T-helper 1 cell (primary cell): ENCODE measurements around the gene ELAPOR1.
A peak's percentile ranks its signal among the peaks of the same experiment; 100 is the strongest.
"Not testable (repeated sequence)": the region's sequence is repeated elsewhere in the genome, so short reads cannot be mapped to it uniquely, and the experiment has no call there.

ENCODE experiments used
- DNase-seq, 5 donors: peaks; one replicate each; pipeline ENCODE4 v3.0.0-alpha.2; 2012 to 2020

ELAPOR1 gene

GRCh38 chr1:109137958-109138357 lies 24.0 kb downstream of the ELAPOR1 start:
- no peak for DNase-seq

GRCh38 chr1:109138358-109138757 lies 24.4 kb downstream of the ELAPOR1 start:
- DNase-seq = no peak

- no peak for DNase-seq
These were observed 26.5 kb downstream of the ELAPOR1 start for GRCh38 chr1:109140392-109140791.

GRCh38 chr1:109142260-109142659 lies 28.3 kb downstream of the ELAPOR1 start:
- DNase-seq = no peak

- not testable (repeated sequence) for DNase-seq
These were observed 28.8 kb downstream of the ELAPOR1 start for GRCh38 chr1:109142725-109143124.

- DNase-seq = no peak
These were observed 35.2 kb downstream of the ELAPOR1 start for GRCh38 chr1:109148987-109149561.

GRCh38 chr1:109149874-109150601 lies 36.1 kb downstream of the ELAPOR1 start:
- DNase-seq = no peak

- no peak for DNase-seq
These were observed 37.5 kb downstream of the ELAPOR1 start for GRCh38 chr1:109151146-109151990.

GRCh38 chr1:109152196-109152595 lies 38.3 kb downstream of the ELAPOR1 start:
- no peak for DNase-seq

GRCh38 chr1:109156916-109157385 lies 43.0 kb downstream of the ELAPOR1 start:
- no peak for DNase-seq

GRCh38 chr1:109158433-109158832 lies 44.5 kb downstream of the ELAPOR1 start:
- no peak for DNase-seq

- no peak for DNase-seq
These were observed 45.4 kb downstream of the ELAPOR1 start for GRCh38 chr1:109159326-109159725.

GRCh38 chr1:109160071-109160840 lies 46.3 kb downstream of the ELAPOR1 start:
- no peak for DNase-seq

GRCh38 chr1:109161858-109162606 lies 48.1 kb downstream of the ELAPOR1 start:
- peak in 1 of 5 donors; percentile 90 for DNase-seq

GRCh38 chr1:109162626-109163025 lies 48.7 kb downstream of the ELAPOR1 start:
- DNase-seq = no peak

GRCh38 chr1:109163551-109163950 lies 49.6 kb downstream of the ELAPOR1 start:
- DNase-seq = no peak
